Ishikawa (cell line): ENCODE results near the gene TLE4.

ENCODE experiments used
- CEBPB ChIP-seq: IDR thresholded peaks from 2 replicates; pipeline ENCODE4 v1.6.1; 2012
- CREB1 ChIP-seq: IDR thresholded peaks from 2 replicates; pipeline ENCODE4 v1.6.1; 2012; ENCODE audit warnings: low read depth
- EGR1 ChIP-seq: IDR thresholded peaks from 2 replicates; pipeline ENCODE4 v1.6.1; 2012
- EP300 ChIP-seq: IDR thresholded peaks from 2 replicates; pipeline ENCODE4 v1.6.1; 2012; ENCODE audit warnings: borderline replicate concordance
- FOXM1 ChIP-seq: IDR thresholded peaks from 2 replicates; pipeline ENCODE4 v1.6.1; 2012; ENCODE audit warnings: low read depth, borderline replicate concordance
- MAX ChIP-seq: IDR thresholded peaks from 2 replicates; pipeline ENCODE4 v1.6.1; 2012
- NFIC ChIP-seq: IDR thresholded peaks from 2 replicates; pipeline ENCODE4 v1.6.1; 2012
- RAD21 ChIP-seq: IDR thresholded peaks from 2 replicates; pipeline ENCODE4 v1.6.1; 2012; ENCODE audit warnings: low read depth
- TAF1 ChIP-seq: IDR thresholded peaks from 2 replicates; pipeline ENCODE4 v1.6.1; 2012; ENCODE audit warnings: low read depth, mild to moderate bottlenecking
- TCF12 ChIP-seq: IDR thresholded peaks from 2 replicates; pipeline ENCODE4 v1.6.1; 2012; ENCODE audit warnings: low read depth
- TEAD4 ChIP-seq: IDR thresholded peaks from 2 replicates; pipeline ENCODE4 v1.6.1; 2012
- YY1 ChIP-seq: IDR thresholded peaks from 2 replicates; pipeline ENCODE4 v1.6.1; 2012; ENCODE audit warnings: low read depth
- ZBTB7A ChIP-seq: IDR thresholded peaks from 2 replicates; pipeline ENCODE4 v1.6.1; 2012; ENCODE audit warnings: low read depth
- TF ChIP-seq, protein P1 (sequence below): IDR thresholded peaks from 2 replicates; pipeline ENCODE4 v1.6.1; 2012
- TF ChIP-seq, protein P2 (sequence below): IDR thresholded peaks from 2 replicates; pipeline ENCODE4 v1.6.1; 2012; ENCODE audit warnings: low read depth, mild to moderate bottlenecking

Gene TLE4

DNA sequence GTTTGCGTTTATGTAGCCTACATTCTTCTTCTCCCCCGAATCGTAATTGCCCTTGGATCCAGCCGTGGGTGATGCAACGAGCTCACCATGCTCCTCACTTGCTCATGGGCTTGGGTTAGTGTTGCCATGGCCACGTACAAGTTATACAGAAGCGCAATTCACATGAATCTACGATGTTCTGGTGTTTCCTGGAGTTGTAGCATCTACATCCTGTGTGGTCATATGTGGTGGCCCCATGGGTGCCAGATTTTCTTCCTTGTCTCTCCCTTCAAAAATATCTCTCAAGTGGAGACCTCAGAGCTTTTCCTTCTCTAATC, 115.3 kb downstream of the TLE4 start:
- TF ChIP-seq RAD21 (no peak), ZBTB7A (no peak), EGR1 (no peak), EP300 (no peak), YY1 (no peak), TCF12 (no peak), TEAD4 (no peak), TAF1 (no peak), NFIC (no peak)
- TF ChIP-seq, protein P1, sequence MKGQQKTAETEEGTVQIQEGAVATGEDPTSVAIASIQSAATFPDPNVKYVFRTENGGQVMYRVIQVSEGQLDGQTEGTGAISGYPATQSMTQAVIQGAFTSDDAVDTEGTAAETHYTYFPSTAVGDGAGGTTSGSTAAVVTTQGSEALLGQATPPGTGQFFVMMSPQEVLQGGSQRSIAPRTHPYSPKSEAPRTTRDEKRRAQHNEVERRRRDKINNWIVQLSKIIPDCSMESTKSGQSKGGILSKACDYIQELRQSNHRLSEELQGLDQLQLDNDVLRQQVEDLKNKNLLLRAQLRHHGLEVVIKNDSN: no peak
- TF ChIP-seq, protein P2, sequence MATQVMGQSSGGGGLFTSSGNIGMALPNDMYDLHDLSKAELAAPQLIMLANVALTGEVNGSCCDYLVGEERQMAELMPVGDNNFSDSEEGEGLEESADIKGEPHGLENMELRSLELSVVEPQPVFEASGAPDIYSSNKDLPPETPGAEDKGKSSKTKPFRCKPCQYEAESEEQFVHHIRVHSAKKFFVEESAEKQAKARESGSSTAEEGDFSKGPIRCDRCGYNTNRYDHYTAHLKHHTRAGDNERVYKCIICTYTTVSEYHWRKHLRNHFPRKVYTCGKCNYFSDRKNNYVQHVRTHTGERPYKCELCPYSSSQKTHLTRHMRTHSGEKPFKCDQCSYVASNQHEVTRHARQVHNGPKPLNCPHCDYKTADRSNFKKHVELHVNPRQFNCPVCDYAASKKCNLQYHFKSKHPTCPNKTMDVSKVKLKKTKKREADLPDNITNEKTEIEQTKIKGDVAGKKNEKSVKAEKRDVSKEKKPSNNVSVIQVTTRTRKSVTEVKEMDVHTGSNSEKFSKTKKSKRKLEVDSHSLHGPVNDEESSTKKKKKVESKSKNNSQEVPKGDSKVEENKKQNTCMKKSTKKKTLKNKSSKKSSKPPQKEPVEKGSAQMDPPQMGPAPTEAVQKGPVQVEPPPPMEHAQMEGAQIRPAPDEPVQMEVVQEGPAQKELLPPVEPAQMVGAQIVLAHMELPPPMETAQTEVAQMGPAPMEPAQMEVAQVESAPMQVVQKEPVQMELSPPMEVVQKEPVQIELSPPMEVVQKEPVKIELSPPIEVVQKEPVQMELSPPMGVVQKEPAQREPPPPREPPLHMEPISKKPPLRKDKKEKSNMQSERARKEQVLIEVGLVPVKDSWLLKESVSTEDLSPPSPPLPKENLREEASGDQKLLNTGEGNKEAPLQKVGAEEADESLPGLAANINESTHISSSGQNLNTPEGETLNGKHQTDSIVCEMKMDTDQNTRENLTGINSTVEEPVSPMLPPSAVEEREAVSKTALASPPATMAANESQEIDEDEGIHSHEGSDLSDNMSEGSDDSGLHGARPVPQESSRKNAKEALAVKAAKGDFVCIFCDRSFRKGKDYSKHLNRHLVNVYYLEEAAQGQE: no peak

GRCh38 chr9:79688363-79688762, 116.6 kb downstream of the TLE4 start:
- no peak for TF ChIP-seq TCF12
- TF ChIP-seq MAX: no peak
- no peak for TF ChIP-seq FOXM1
- TF ChIP-seq TAF1: no peak
- no peak for TF ChIP-seq CREB1
- TF ChIP-seq CEBPB: no peak
- no peak for TF ChIP-seq TEAD4
- no peak for TF ChIP-seq ZBTB7A
- TF ChIP-seq RAD21: no peak
- no peak for TF ChIP-seq EGR1
- TF ChIP-seq, protein P2: no peak
- TF ChIP-seq YY1: no peak
- TF ChIP-seq, protein P1: no peak

DNA sequence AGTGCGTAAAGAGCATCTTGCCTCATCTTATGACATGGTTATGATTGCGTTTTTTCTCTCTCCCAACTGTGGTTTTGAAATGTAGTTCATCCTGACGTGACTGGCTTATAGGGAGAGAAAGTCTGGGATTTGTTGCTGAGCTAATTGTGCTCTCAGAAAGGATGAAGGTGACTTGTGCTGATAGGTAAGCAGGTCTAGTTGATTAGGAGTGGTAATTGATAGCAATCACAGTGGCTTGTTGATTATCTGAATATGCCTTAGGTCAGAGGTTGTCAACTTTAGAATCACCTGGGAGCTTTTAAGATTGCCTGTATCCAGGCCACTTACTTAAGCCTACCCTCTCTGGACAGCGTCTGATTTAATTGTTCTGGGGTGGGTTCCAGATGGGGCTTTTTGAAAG, 117.8 kb downstream of the TLE4 start:
- TF ChIP-seq MAX: no peak
- no peak for TF ChIP-seq YY1
- no peak for TF ChIP-seq TCF12
- TF ChIP-seq TEAD4: no peak
- no peak for TF ChIP-seq EGR1
- TF ChIP-seq, protein P1: no peak
- TF ChIP-seq RAD21: no peak
- TF ChIP-seq EP300: no peak
- no peak for TF ChIP-seq FOXM1
- TF ChIP-seq, protein P2: no peak
- TF ChIP-seq CREB1: no peak
- TF ChIP-seq CEBPB: no peak
- TF ChIP-seq ZBTB7A: no peak
- TF ChIP-seq TAF1: no peak
- TF ChIP-seq NFIC: no peak

- no peak for TF ChIP-seq TAF1
- no peak for TF ChIP-seq YY1
- TF ChIP-seq, protein P1: no peak
- no peak for TF ChIP-seq TEAD4
- no peak for TF ChIP-seq EGR1
- TF ChIP-seq, protein P2: no peak
- TF ChIP-seq CEBPB: no peak
- TF ChIP-seq EP300: no peak
- TF ChIP-seq CREB1: no peak
- TF ChIP-seq RAD21: no peak
- TF ChIP-seq NFIC: no peak
- TF ChIP-seq TCF12: no peak
- no peak for TF ChIP-seq MAX
- no peak for TF ChIP-seq FOXM1
- TF ChIP-seq ZBTB7A: no peak
Observed at GRCh38 chr9:79691496-79691895, 119.7 kb downstream of the TLE4 start.
